ENCODE results near the gene LBP.

DNA sequence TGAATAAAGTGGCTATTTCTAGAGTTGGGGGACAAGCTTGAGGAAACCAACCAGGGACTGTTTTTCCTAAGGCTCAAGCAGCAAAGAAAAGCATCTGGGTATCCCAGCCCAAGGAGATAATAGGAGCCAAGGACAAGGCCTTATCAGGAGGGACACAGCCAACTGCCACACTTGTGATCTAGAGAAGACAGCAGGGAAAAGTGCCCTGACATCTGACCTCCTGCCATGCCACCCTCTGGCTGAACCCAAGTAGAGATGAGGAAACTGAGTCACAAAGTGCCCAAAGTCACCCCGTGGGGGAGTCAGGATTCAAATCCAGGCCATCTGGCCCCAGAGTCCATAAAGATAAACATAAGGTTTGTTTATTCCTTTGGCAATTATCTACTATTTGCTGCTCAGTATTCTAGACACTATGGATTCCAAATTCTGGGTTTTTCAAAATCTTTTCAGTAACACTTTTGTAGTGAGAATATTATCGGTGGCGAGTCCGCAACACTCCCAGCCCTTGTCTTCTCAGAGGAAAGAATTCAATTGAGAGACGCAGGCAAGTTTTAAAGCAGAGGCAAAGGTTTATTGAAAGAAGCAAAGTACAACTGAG is 3.5 kb upstream of the LBP start:
- TF ChIP-seq, protein P1, sequence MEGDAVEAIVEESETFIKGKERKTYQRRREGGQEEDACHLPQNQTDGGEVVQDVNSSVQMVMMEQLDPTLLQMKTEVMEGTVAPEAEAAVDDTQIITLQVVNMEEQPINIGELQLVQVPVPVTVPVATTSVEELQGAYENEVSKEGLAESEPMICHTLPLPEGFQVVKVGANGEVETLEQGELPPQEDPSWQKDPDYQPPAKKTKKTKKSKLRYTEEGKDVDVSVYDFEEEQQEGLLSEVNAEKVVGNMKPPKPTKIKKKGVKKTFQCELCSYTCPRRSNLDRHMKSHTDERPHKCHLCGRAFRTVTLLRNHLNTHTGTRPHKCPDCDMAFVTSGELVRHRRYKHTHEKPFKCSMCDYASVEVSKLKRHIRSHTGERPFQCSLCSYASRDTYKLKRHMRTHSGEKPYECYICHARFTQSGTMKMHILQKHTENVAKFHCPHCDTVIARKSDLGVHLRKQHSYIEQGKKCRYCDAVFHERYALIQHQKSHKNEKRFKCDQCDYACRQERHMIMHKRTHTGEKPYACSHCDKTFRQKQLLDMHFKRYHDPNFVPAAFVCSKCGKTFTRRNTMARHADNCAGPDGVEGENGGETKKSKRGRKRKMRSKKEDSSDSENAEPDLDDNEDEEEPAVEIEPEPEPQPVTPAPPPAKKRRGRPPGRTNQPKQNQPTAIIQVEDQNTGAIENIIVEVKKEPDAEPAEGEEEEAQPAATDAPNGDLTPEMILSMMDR (IDR thresholded peaks at IDR 0.05; ENCODE audit: low read length) = no peak
- no peak for TF ChIP-seq EZH2 (optimal IDR thresholded peaks at IDR 0.05; ENCODE audit: low read depth, low read length)
- TF ChIP-seq EZH2phosphoT487 (IDR thresholded peaks at IDR 0.05; ENCODE audit: low read length) = no peak

All from MM.1S (cell line).